NB4 (cell line): ENCODE results near the gene DOCK2.

Source experiments
- CTCF ChIP-seq: IDR thresholded peaks from one replicate; pipeline ENCODE4 v1.5.1; 2012; ENCODE audit warnings: low read depth, low read length
- MAX ChIP-seq: IDR thresholded peaks from 2 replicates; pipeline ENCODE4 v1.6.1; 2011; ENCODE audit warnings: low read depth, low read length
- POLR2A ChIP-seq: IDR thresholded peaks from 2 replicates; pipeline ENCODE4 v1.6.1; 2011; ENCODE audit warnings: mild to moderate bottlenecking; ENCODE audit not compliant: insufficient read length; ENCODE audit errors: extremely low read depth

GRCh38 chr5:169848271-169848670, 211.2 kb downstream of the DOCK2 start:
- TF ChIP-seq CTCF, result no peak
- no peak for TF ChIP-seq POLR2A
- TF ChIP-seq MAX, result no peak
